Stimulated activated CD8-positive, alpha-beta memory T cell treated with anti-CD3 and anti-CD28 coated beads, Interleukin-12 subunit alpha, Interleukin-12 subunit beta, amount 100 ng/mL, for 24 hours (primary cell): ENCODE results near the gene HADHA.

Source experiments
- DNase-seq: peaks from one replicate; pipeline ENCODE4 v3.0.0-alpha.2; 2020; ENCODE audit errors: extremely low read depth

HADHA gene

DNA sequence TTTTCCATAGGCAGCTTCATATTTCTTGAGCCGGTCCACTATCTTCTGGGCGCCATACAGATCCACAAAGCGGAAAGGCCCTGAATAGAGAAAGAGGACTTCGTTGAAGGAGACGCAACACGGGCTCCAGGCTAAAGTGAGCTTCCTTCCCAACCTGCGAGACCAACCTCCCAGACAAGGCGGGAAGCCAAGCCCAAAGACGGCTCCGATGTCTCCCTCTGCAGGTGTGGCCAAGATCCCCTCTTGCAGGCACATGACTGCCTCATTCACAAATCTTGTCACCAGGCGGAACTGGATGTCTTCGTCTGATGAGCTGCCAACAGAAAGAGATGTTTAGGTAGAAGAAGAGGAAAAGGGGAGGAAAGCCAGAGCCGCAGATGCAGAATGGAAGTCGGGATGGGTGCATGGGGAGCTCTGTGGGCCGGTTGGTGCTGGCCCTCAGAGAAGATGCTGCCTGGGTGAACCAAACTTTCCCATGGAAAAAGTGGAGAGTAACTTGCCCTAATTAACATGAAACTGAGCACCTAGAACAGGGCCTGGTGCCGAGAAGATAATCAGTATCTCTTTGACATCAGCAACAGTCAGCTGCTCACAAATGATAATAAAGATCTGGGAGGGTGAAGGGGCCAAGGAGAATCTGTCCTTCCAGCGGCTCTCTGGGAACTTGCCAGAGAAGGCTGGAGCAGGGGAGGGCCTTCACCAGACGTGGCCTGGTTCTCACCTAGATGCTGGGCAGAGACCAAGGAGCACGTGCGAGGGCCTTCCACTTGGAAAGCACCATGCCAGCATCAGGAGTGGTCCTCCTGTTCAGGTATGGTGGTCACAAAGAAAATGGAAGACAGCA is 52.9 kb downstream of the HADHA start:
- DNase-seq = no peak

DNA sequence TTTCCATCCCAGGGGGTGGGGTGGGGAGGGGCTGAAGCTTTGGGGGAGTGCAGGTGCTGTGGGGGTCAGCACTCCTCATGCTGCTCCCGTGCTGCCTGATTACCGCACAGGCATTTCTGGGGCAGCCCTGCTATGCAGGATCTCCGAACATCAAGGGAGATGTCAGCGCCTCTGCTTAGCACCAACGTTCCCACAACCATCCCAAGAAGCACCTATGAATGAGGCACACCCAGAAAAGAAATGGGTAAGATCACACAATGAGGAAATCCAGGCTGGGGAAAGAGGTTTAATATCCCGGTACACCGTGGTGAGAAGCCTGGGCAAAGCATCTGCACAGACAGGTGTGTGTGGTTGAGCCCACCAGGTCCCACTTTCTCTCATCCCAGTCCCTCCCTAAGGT is 54.1 kb downstream of the HADHA start:
- DNase-seq = no peak

DNA sequence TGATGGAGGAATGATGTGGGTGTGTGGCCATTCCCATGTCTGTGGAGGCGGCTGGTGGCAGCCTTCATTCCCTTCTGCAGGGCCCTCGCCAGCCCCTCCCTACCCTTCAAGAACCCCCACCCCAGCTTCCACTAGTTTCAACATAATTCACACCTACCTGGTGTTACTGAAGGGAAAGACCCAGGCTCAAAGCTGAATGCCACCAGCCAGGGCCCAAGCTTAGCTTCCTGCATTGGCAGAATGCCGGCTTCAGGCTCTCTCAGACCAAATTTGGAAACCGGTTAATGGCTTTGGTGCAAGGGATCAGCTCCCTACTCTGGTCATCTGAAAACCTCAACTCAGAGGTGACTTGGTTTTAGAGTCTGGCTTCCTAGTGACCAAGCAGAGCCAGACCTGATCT is 54.7 kb downstream of the HADHA start:
- DNase-seq = no peak

DNA sequence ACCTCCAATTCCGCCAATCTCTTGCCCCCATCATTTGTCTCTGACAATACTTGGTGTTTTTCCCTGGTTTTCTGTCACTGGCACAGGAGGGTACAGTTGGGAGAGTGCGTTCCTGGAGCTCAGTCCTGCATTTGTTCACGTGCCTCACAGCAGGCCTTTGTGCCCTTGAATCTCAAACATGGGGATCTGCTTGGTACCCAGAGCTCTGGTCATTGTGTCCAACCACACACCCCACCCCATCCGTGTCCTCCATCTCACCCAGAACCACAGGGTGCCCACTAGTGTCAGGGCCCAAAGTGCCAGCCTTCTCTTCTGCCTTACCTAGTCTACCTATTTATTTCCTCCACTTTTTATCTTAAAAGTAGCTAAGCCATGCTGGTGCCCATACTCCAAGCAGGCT is 55.3 kb downstream of the HADHA start:
- DNase-seq = no peak

DNA sequence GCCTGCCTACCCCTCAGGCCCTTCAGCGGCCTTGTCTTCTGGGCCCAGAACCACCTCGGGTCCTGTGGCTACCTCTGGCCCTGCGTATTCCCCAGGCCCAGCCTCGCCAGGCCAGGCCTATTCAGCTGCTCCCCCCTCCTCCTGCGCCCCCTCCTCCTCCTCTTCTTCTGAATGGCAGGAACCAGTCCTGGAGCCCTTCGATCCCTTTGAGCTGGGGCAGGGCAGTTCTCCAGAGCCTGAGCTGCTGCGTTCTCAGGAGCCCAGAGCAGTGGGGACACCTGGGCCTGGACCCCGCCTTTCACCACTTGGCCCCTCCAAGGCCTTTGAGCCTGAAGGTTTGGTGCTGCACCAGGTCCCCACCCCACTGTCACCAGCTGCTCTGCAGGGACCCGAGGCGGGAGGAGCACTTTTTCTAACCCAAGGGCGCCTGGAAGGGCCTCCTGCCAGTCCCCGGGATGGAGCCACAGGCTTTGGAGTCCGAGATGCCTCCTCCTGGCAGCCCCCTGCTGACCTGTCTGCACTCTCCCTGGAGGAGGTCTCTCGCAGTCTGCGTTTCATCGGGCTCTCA is 56.8 kb downstream of the HADHA start:
- DNase-seq = no peak

DNA sequence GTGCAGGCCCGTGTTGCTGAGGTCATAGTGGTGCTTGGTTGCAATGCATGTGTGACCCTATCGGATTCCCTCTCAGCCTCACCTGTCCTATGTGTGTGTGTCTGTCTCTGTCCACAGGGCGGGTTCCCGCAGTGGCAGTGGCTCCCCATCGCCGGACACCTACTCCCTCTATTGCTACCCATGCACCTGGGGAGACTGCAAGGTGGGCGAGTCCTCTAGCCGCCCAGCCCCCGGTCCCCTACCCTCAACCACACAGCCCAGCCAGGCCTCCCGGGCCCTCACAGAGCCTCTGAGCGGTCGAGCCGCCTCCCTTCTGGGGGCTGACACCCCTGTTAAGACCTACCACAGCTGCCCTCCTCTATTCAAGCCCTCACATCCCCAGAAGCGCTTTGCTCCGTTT is 57.3 kb downstream of the HADHA start:
- no peak for DNase-seq

DNA sequence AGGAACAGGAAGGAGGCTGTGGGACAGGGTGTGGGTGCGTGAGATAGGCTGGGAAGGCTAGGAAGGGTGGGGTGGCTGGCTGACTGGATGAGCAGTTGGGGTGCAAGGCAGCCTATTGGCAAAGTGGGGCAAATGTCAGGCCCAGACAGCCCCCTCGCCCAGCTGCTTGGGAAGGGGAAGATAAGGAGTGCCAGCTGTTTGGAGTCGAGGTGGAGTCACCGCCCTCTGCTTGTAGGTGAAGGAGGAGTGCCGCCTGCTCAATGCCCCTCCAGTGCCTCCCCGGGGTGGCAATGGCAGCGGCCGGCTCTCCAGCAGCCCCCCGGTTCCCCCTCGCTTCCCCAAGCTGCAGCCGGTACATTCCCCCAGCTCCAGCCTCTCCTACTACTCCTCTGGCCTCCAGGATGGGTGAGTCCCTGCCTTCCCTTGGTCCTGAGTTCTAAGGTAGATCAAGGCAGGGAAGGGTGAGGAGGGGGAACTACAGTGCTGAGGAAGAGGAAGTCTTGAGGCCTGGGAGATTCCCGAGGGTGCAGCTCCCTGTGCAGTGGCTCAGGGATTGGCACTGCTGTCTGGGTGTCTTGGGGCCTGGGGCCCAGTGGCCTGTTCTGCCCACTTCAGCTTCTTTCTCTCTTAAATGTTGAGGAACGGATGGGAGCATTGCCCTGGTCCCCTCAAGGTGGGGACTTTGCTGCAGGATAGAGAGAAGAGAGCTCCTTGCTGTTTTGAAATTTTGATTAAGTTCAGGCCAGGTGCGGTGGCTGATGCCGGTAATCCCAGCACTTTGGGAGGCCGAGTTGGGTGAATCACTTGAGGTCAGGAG is 58.3 kb downstream of the HADHA start:
- DNase-seq = no peak

DNA sequence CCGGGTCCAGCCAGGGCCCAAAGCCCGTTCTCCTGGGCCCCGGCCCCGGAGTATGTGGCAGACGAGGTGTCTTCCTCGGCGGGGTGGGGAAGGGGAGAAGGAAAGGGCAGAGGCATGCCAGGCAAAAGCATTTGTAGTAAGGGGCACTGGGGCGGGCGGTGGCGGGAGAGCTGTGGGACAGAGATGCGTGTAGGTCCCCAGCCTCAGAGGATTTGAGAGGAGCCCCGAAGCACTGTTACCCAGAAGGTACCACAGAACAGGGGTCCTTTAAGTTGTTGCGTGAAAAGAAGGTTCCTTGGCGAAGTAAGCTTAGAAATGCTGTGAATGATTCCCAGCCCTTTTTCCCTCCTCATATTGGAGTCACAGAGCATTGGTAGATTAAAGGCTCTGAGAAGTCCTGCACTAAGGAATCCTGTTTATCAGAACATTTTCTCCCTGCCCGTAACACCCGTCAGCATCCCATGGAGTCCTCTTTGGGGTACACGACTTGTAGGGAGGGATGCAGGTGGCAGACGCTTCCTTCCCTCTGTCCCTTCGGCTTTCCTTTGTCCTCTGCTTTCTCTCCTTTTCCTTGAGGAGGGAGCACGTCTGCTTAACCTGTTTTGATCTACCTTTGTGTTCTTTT is 59.0 kb downstream of the HADHA start:
- no peak for DNase-seq

DNA sequence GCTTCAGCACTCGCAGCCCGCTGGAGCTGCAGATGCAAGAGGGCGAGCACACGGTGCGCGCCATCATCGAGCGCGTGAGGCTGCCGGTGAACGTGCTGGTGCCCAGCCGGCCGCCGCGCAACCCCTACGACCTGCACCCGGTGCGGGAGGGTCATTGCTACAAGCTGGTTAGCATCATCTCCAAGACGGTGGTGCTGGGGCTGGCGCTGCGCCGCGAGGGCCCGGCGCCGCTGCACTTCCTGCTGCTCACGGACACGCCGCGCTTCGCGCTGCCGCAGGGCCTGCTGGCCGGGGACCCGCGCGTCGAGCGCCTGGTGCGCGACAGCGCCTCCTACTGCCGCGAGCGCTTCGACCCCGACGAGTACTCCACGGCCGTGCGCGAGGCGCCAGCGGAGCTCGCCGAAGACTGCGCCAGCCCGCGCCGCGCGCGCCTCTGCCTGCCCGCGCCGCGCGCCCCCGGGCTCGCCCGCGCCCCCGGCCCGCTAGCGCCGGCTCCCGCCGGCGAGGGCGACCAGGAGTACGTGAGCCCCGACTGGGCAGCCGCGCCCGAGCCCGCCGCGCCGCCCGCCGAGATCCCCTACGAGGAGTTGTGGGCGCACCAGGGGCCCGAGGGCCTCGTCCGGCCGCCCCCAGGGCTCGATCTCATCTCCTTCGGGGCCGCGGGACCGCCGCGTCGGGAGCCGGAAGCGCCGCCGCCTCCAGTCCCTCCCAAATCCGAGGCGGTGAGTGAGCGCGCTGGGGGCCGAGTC is 59.7 kb downstream of the HADHA start:
- DNase-seq = peak; percentile 47

DNA sequence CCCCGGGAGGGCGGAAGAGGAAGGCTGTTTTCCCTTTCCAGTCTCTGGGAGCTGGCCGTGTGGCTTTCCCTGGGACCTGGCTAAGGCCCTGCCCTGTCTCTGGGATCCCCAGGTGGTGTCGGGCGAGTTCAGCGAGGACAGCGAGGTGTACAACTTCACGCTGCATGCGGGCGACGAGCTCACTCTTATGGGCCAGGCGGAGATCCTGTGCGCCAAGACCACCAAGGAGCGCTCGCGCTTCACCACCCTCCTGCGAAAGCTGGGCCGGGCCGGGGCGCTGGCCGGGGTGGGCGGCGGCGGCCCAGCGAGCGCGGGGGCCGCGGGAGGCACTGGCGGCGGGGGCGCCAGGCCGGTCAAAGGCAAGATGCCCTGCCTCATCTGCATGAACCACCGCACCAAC is 60.3 kb downstream of the HADHA start:
- DNase-seq = no peak

DNA sequence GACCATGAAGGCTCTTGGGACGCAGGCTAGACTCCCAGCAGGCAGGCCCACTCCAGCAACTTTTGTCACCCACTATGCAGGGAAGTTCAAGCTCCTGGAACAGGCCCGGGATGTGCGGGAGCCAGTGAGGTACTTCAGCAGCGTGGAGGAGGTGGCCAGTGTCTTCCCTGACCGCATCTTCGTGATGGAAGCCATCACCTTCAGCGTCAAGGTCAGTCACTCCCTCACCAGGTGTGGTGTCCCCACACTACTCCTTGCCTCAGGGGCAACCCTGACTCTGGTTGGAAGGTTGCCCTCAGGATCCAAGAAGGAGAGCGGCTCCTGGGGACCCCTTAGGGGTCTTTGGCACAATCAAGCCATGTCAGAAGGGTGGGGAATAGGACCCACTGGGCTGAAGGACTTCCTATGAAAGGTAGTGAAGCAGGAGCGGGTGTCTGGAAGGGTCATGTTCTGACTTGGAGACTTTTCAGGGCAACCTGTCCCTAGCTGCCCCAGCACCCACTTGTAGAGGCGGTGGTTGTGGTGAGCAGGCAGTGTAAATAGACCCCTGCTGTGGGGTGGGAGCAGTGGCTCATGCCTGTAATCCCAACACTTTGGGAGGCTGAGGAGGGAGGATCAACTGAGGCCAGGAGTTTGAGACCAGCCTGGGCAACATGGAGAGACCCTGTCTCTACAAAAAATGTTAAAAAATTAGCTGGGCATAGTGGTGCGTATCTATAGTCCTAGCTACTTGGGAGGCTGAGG is 61.4 kb downstream of the HADHA start:
- no peak for DNase-seq

DNA sequence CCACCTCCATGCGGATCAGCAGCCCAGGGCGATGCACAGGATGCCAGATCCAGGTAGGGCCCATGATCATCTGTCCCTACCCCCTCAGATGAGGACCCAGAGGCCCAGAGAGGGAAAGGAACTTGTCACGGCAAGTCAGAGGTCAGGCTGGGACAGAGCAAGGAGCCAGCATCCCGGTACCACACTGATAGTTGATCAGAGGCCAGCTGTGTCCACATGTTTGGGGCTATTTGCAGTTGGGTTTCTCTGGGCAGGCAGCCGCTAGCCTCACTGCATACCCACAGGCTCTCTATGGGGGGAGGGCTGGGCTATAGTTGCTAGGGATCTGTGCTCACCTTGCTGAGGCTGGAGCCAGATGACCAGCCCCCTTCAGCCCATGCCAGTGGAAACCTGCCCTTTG is 62.0 kb downstream of the HADHA start:
- no peak for DNase-seq

DNA sequence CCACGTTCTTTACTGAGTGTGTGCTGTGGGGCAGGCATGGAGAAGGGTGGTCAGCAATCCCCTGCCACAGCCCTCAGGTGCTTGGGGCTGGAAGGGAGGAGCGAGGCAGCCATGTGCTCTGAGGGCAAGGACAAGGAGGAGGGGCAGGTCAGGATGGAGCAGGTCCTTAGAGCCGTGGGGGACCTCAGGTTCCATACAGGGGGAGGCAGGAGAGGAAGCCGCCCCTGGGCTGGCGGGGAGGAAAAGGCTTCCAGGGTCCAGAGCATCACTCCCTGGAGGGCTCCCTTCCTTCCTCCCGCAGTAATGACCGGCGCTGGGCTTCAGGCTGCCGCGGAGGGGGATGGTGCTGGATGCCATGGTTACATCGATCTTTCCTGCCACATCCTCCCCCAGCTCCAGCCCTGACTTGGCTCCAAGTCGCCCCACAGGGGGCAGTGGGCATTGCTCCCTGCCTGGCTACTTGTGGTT is 65.0 kb downstream of the HADHA start:
- DNase-seq = no peak

DNA sequence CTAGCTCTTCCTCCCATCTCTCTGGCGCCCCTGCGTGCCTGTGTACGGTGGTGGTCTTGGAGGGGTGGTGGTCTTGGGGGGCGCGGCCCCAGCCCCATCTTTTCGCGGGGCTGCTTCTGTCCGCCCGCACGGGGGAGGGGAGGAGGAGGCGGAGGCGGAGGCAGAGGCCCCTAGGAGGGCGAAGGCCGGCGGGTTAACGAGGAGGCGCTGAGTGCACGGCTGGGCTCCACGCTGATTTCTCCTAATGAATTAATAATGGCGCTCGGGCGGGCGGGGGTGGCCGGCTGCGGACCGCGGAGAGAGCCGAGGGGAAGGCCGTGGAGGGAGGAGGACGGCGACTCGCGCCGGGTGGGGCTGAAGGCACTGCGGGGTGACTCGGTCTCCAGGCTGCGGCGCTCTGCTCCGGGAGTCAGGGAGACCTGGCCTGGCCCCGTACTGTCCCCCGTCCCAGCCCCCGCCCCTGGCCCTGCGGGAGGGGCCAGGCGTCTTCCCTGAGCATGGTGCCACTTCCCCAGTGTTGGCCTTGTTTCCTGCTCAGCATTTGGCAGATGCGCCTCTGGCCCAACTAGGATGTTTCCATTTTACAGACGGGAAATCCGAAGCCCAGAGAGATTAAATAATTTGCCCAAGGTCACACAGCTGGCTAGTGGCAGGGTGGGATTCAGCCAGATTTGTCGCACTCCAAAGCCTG is 65.5 kb downstream of the HADHA start:
- no peak for DNase-seq

DNA sequence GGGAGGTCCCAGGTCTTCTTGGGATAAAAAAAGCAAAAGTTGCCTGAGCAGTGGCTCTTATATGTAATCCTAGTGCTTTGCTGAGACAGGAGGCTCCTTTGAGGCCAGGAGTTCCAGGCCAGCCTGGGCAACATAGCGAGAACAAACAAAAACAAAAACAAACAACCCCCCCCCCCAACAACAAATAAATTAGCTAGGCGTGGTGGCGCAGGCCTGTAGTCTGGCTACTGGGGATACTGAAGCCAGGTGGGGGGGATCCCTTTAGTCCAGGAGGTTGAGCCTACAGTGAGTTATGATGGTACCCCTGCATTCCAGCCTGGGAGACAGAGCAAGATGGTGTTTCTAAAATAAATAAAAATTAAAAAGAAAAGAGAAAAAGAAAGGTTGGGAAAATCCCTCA is 66.2 kb downstream of the HADHA start:
- DNase-seq = no peak

DNA sequence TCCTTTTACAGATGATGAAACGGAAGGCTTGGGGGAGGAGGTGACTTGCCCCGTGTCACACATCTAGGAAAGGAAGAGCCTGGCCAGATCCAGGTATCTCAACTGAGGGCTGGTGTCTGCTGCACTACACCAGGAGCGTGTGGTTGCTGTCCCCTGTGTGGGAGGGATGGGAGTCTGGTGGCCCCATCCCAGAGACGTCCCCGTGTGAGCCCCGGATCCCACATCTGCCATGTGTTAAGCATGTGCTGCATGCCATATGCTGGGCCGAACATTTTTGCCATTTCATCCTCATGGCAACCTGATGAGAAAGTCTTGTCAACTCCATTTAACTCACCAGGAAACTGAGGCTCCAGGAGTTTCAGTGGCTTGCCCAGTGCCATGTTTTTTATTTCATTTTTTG is 67.3 kb downstream of the HADHA start:
- no peak for DNase-seq

DNA sequence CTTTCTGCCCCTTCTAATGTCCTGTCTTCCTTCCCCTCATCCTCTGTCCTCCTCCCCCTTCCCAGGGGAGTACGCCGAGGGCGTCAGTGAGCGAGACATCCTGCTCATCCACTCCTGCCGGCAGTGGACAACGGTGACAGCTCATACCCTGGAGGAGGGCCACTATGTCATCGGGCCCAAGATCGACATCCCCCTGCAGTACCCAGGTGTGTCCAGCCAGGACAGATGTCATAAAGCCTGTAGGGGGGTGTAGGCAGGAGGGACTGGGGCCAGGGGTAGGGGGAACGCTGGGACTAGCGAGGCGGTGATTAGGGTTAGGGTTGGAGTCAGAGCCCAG is 68.2 kb downstream of the HADHA start:
- no peak for DNase-seq

DNA sequence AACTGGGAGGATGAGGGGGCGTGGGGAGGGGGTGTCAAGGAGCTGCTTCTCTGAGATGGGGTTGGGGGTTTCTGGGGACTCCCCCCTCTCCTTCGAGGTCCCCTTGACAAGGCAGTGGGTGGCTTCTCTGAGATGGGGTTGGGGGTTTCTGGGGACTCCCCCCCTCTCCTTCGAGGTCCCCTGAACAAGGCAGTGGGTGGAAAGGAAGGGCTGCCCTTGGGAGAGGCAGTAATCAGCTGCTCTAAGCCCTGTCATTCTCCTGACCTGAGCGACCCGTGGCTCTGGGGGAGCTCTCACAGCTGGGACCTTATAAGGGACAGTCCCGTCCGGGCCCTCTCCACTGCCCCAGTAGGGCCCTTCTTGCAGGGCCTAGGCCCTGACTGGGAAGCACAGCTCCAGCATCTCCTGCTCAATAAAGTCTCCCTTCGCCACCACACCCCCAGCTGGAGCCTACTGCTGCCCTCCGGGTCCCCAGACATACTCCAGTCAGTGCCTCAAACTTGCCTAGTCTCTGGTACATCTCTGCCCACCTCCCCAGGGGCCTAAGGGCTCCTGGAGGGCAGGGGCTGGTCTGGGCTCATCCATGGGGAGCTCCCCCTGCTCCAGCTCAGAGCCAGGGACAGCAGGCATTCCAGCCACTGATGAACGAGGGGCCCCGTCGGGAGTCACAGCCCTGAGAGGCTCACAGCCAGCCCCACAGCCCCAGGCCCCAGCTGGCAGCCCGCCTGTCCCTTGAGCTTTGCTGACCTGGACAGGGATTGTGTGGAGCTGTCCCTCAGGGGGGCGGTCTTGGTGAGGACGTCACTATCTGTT is 68.8 kb downstream of the HADHA start:
- DNase-seq = no peak

DNA sequence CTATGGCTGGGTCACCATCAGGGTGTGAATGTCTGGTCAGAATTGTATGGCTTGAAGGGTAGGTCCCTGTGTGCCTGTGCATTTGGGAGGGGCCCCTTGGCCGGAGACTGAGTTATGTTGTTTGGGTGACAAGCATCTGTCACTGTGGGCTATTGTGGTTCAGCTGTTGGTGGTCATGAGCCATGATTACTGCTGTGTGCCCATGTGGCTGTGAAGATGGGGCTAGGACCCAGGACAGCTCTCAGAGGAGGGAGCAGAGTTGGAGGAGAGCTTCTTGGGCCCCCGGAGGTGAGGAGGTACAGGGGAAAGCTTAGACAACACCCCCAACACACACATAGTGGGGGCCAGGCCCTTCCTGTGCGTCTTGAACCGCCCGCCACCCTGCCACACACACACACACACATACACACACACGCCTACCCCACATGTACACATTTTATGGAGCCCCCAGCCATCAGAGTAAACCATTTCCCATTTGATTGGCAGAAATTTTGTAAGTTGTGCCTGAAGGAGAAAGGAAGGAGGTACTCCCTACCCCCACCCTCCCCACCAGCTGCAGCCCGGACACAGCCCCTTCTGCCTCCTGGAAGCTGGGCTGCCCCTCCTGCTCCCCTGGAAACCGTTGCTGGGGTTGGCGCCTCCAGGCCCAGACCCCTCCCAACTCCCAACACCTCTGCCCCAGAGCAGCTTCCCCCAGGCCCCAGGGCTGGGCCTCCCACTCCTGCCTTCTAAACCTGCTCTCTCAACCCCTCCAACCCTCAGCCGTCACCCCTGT is 69.6 kb downstream of the HADHA start:
- DNase-seq = no peak
